HepG2 (cell line): ENCODE data around the gene MAGED2. TPM values are rescaled to one million over a fixed set of nuclear protein-coding genes. Genes with fewer than 3 reads are reported as not detected.
A peak's percentile ranks its signal among the peaks of the same experiment; 100 is the strongest.

Source experiments
- ATAC-seq: fragments of 200-7000 bp; cut with Tn5 transposase; 3 replicates; pipeline ENCODE4 v1.9.1; 2020; ENCODE audit warnings: mild to moderate bottlenecking, moderate library complexity
- BruUV-seq: library from RNA; stranded (reverse); fragments of 400-500 nt; replicated peaks from 2 replicates; lab custom pipeline; 2021; lab: Mats Ljungman, UMichigan
- CTCF ChIA-PET: fragments of 300-600 bp; formaldehyde crosslinking; extraction: SDS; loops from one replicate; lab custom pipeline; 2021; ENCODE audit warnings: low total read pairs, inconsistent platforms, low intra/inter-chr PET ratio; lab: Yijun Ruan, JAX
- POLR2A ChIA-PET: fragments of 350-600 bp; sonication (Branson Sonifier 250); formaldehyde crosslinking; loops from one replicate; lab custom pipeline; 2020; ENCODE audit warnings: antibody characterized with exemption, inconsistent platforms; lab: Yijun Ruan, JAX
- DNase-seq: peaks from one replicate; pipeline ENCODE4 v3.0.0-alpha.2; 2015; ENCODE audit warnings: low spot score
- FAIRE-seq: peaks from 3 replicates; lab custom pipeline; 2011; peaks lifted over from hg19 to GRCh38; lab: Jason Lieb, UNC
- H2AFZ ChIP-seq: one replicate; pipeline ENCODE4 v1.6.1; 2011; ENCODE audit warnings: low read length, inconsistent platforms
- H3K27ac ChIP-seq: fragments of 300-600 bp; 3 replicates; pipeline ENCODE4 v1.8.0; 2011; ENCODE audit warnings: mixed run types, mild to moderate bottlenecking, mixed read lengths, low read length, inconsistent platforms; ENCODE audit not compliant: insufficient read depth; ENCODE audit errors: extremely low read length
- H3K27me3 ChIP-seq, 2 experiments: fragments of 200-600 bp in 1 of 2; 2 replicates in 1 of 2; 3 replicates in 1 of 2; pipeline versions ENCODE4 v1.6.0 to v1.8.0; 2011; ENCODE audit warnings: low read length in 2 of 2, mild to moderate bottlenecking in 2 of 2, moderate library complexity in 2 of 2, inconsistent platforms in 1 of 2; ENCODE audit not compliant: insufficient read depth in 2 of 2, control insufficient read depth in 1 of 2
- H3K36me3 ChIP-seq, 2 experiments: fragments of 200-600 bp in 1 of 2; replicated peaks in 1 of 2; 2 replicates in 1 of 2; 3 replicates in 1 of 2; pipeline versions ENCODE4 v1.5.1 to v1.8.0; 2011; ENCODE audit warnings: low read length in 2 of 2, inconsistent platforms in 1 of 2; ENCODE audit not compliant: insufficient read depth in 2 of 2, control insufficient read depth in 1 of 2
- H3K4me1 ChIP-seq: 2 replicates; pipeline ENCODE4 v1.5.1; 2012; ENCODE audit warnings: low read length, inconsistent platforms; ENCODE audit not compliant: insufficient read depth
- H3K4me2 ChIP-seq: 2 replicates; pipeline ENCODE4 v1.6.0; 2011; ENCODE audit warnings: low read depth, low read length, inconsistent platforms
- H3K4me3 ChIP-seq, 3 experiments: fragments of 200-600 bp in 1 of 3; sonication (generic), shearing (Covaris generic) in 1 of 3; replicated peaks in 1 of 3; 2 replicates each; pipeline ENCODE4 v1.5.1; 2011 to 2016; ENCODE audit warnings: low read length in 3 of 3, inconsistent platforms in 2 of 3, low read depth in 2 of 3, mild to moderate bottlenecking in 2 of 3, control low read depth in 1 of 3, mixed read lengths in 1 of 3; ENCODE audit not compliant: insufficient read depth in 1 of 3
- H3K79me2 ChIP-seq: one replicate; pipeline ENCODE4 v1.6.1; 2011; ENCODE audit warnings: low read length, inconsistent platforms; ENCODE audit not compliant: insufficient read depth
- H3K9ac ChIP-seq: 2 replicates; pipeline ENCODE4 v1.6.0; 2011; ENCODE audit warnings: mild to moderate bottlenecking, low read depth, low read length, inconsistent platforms; ENCODE audit not compliant: insufficient read depth
- H3K9me3 ChIP-seq: 2 replicates; pipeline ENCODE4 v1.5.1; 2012; ENCODE audit warnings: mild to moderate bottlenecking, low read length
- H4K20me1 ChIP-seq: 2 replicates; pipeline ENCODE4 v1.6.0; 2011; ENCODE audit warnings: inconsistent platforms, mild to moderate bottlenecking, low read length, moderate library complexity; ENCODE audit not compliant: insufficient read depth
- CTCF ChIP-seq: sonication (generic); formaldehyde crosslinking; IDR thresholded peaks from 2 replicates; pipeline ENCODE4 v1.5.0; 2020; ENCODE audit warnings: mild to moderate bottlenecking, missing genetic modification reagents, moderate library complexity
- MNT ChIP-seq: fragments of 450-650 bp; IDR thresholded peaks from 2 replicates; pipeline ENCODE4 v1.6.1; 2016
- NR1H2 ChIP-seq: sonication (generic); formaldehyde crosslinking; IDR thresholded peaks from 2 replicates; pipeline ENCODE4 v1.8.1; 2022; ENCODE audit warnings: low read depth, missing genetic modification reagents, borderline replicate concordance
- STAG1 ChIP-seq: sonication (generic); formaldehyde crosslinking; IDR thresholded peaks from 2 replicates; pipeline ENCODE4 v1.4.0; 2020; ENCODE audit warnings: missing genetic modification reagents
- WGBS: methylation state at CpG from one replicate; pipeline ENCODE4 v1.1.6; 2017; ENCODE audit warnings: low lambda C conversion rate; 5-methylcytosine and 5-hydroxymethylcytosine counted together
- in situ Hi-C: cut with HindIII; loops from 2 replicates; pipeline ENCODE4 v1.10.0; 2017; ENCODE audit warnings: low pct_unique_long_range_greater_than_20kb; ENCODE audit not compliant: extremely low pct_ligation_motif_present
- intact Hi-C: fragments of 100-400 bp; cut with micrococcal nuclease; formaldehyde crosslinking; loops from one replicate; pipeline ENCODE4 v1.10.0; 2022; ENCODE audit not compliant: unreplicated experiment
- polyA plus RNA-seq, 8 experiments: library from polyadenylated mRNA; depleted of rRNA in 3 of 8; stranded (reverse) in 7 of 8; unstranded in 1 of 8; fragments of >200 nt; fragmentation: Illumina TruSeq in 4 of 8; extraction: Trizol in 4 of 8; gene quantifications; 2 replicates each; pipeline versions ENCODE4 v1.2.1 to v1.2.3, GENCODE V29; 2011 to 2016; ENCODE audit warnings: low read depth in 4 of 8, missing spikeins in 1 of 8, mixed read lengths in 1 of 8; ENCODE audit not compliant: insufficient read depth in 1 of 8
- total RNA-seq, 5 experiments: library from RNA; depleted of rRNA; stranded (reverse); fragments of >200 nt; fragmentation: Illumina TruSeq; extraction: Trizol; gene quantifications; 2 replicates each; pipeline ENCODE4 v1.2.3, GENCODE V29; 2016; ENCODE audit warnings: low read depth in 1 of 5

MAGED2 gene
- total and polyA plus RNA-seq, 2 of the 13 experiments (the other 11 are each of a cell fraction or from before 2014, with no cell fraction given) = 142 to 153 TPM

GRCh38 chrX:54785901-54786300 is 21.6 kb upstream of the MAGED2 start:
- Histone ChIP-seq H3K9ac (no peak overlapping the region), H3K4me1 (no peaks in the 10 kb centered on the region), H3K79me2 (no peaks in the 10 kb centered on the region), H3K4me2 (no peak overlapping the region), H3K27me3 (no peaks in the 10 kb centered on the region; a peak in 1 of 5 replicates), H3K9me3 (no peaks in the 10 kb centered on the region), H2AFZ (no peak overlapping the region), H3K4me3 (no peak overlapping the region), H4K20me1 (no peaks in the 10 kb centered on the region), H3K27ac (no peak overlapping the region), H3K36me3 (no peaks in the 10 kb centered on the region)
- in situ Hi-C loops (loop anchor here (10.0 kb wide), 1 partner anchor 141 kb away; no protein-coding TSS in a partner anchor), intact Hi-C loops (no loop called here)
- TF ChIP-seq CTCF (CRISPR knock-in tag) (peak; percentile 46), MNT (peak; percentile 42; the same call in 1 of the 2 replicates), NR1H2 (no peak), STAG1 (CRISPR knock-in tag) (peak; percentile 41)
- 0% methylated on average over 2 of the region's 4 CpGs for WGBS
- BruUV-seq = no TSS peak
- POLR2A ChIA-PET = no interaction called here
- ATAC-seq = peak; percentile 79
- FAIRE-seq = peak; percentile 4
- CTCF ChIA-PET = interaction anchor here (0.8 kb wide), 1 partner anchor 28 kb away, joined by 3 read pairs; no protein-coding TSS in a partner anchor
- peak; percentile 7 for DNase-seq
